Measurements from ENCODE around the gene SPTBN5. TPM values are rescaled to one million over a fixed set of nuclear protein-coding genes. Genes with fewer than 3 reads are reported as not detected.

SPTBN5 gene
- total RNA-seq, 2 experiments from 2014 or later = 0.03 to 0.17 TPM

- Histone ChIP-seq H3K9me2 (ENCODE audit: insufficient read depth, low read length) (no peaks in the 10 kb centered on the region), H3K9me3 (ENCODE audit: low read length) (no peaks in the 10 kb centered on the region), H3K4me1 (ENCODE audit: insufficient read depth, low read length, poor library complexity, severe bottlenecking) (peaks cover 23% of the 10 kb centered on the region), H4K20me1 (ENCODE audit: insufficient read depth, low read length) (no peaks in the 10 kb centered on the region), H3K4me2 (ENCODE audit: low read length) (peak within 1 kb of the TSS; percentile 89), H3K27ac (ENCODE audit: low read depth, low read length, poor library complexity, severe bottlenecking) (no peak within 1 kb of the TSS), H3K4me3 (ENCODE audit: low read depth, low read length, poor library complexity, severe bottlenecking) (peak within 1 kb of the TSS; percentile 84), H3K36me3 (ENCODE audit: insufficient read depth, low read length) (no peaks in the 10 kb centered on the region; the same call in 1 of the 2 replicates), H3K79me2 (ENCODE audit: insufficient read depth, low read depth, low read length) (no peaks in the 10 kb centered on the region), H2AFZ (ENCODE audit: low read length) (peak within 1 kb of the TSS; percentile 81)
- BruUV-seq (replicated peaks) = no TSS peak
- TF ChIP-seq CTCF (conservative IDR thresholded peaks at IDR 0.05; ENCODE audit: low read length) (no peak), EZH2phosphoT487 (IDR thresholded peaks at IDR 0.05; ENCODE audit: borderline replicate concordance, low read depth, low read length) (no peak)
- ChIA-PET CTCF (ENCODE audit: unreplicated experiment) (no interaction called here), POLR2A (no interaction called here)
- DNase-seq (ENCODE audit: low spot score) = peak; percentile 89
- intact Hi-C loops (cut with micrococcal nuclease; ENCODE audit: unreplicated experiment) = loop anchor here (5.0 kb wide), 1 partner anchor 74 kb away; no protein-coding TSS in a partner anchor
Measured at GRCh38 chr15:41827880-41828806, 65.7 kb downstream of the SPTBN5 start, which contains the start of gene JMJD7. Gene JMJD7 (plus strand): TSS chr15:41828092. CDS start chr15:41828125, 33 bp downstream.

GRCh38 chr15:41827290-41827879 is 66.5 kb downstream of the SPTBN5 start:
- Histone ChIP-seq H3K4me3 (ENCODE audit: low read depth, low read length, poor library complexity, severe bottlenecking) (peak overlapping the region; percentile 84), H3K9me3 (ENCODE audit: low read length) (no peaks in the 10 kb centered on the region), H3K4me2 (ENCODE audit: low read length) (peak overlapping the region; percentile 74), H4K20me1 (ENCODE audit: insufficient read depth, low read length) (no peaks in the 10 kb centered on the region), H3K27ac (ENCODE audit: low read depth, low read length, poor library complexity, severe bottlenecking) (no peak overlapping the region), H3K9me2 (ENCODE audit: insufficient read depth, low read length) (no peaks in the 10 kb centered on the region), H3K36me3 (ENCODE audit: insufficient read depth, low read length) (no peaks in the 10 kb centered on the region; the same call in 1 of the 2 replicates), H2AFZ (ENCODE audit: low read length) (peak overlapping the region; percentile 81), H3K79me2 (ENCODE audit: insufficient read depth, low read depth, low read length) (no peaks in the 10 kb centered on the region), H3K4me1 (ENCODE audit: insufficient read depth, low read length, poor library complexity, severe bottlenecking) (peaks cover 15% of the 10 kb centered on the region)
- POLR2A ChIA-PET = no interaction called here
- peak; percentile 26 for DNase-seq (ENCODE audit: low spot score)
- no TSS peak for BruUV-seq (replicated peaks)
- TF ChIP-seq CTCF (conservative IDR thresholded peaks at IDR 0.05; ENCODE audit: low read length) (peak; percentile 50), EZH2phosphoT487 (IDR thresholded peaks at IDR 0.05; ENCODE audit: borderline replicate concordance, low read depth, low read length) (no peak)
- CTCF ChIA-PET (ENCODE audit: unreplicated experiment) = no interaction called here
- intact Hi-C loops (cut with micrococcal nuclease; ENCODE audit: unreplicated experiment) = loop anchor here (5.0 kb wide), 1 partner anchor 75 kb away; no protein-coding TSS in a partner anchor
